Cerebellar nuclear complex (tissue), 1 donor: Measurements from ENCODE around the gene DUSP16.
"Not testable (repeated sequence)": the region's sequence is repeated elsewhere in the genome, so short reads cannot be mapped to it uniquely, and the experiment has no call there.

Experiments used
- DNase-seq, 2 experiments: peaks; one replicate each; lab custom pipeline; 2025; lab: John Stamatoyannopoulos, UW

The DUSP16 gene

DNA sequence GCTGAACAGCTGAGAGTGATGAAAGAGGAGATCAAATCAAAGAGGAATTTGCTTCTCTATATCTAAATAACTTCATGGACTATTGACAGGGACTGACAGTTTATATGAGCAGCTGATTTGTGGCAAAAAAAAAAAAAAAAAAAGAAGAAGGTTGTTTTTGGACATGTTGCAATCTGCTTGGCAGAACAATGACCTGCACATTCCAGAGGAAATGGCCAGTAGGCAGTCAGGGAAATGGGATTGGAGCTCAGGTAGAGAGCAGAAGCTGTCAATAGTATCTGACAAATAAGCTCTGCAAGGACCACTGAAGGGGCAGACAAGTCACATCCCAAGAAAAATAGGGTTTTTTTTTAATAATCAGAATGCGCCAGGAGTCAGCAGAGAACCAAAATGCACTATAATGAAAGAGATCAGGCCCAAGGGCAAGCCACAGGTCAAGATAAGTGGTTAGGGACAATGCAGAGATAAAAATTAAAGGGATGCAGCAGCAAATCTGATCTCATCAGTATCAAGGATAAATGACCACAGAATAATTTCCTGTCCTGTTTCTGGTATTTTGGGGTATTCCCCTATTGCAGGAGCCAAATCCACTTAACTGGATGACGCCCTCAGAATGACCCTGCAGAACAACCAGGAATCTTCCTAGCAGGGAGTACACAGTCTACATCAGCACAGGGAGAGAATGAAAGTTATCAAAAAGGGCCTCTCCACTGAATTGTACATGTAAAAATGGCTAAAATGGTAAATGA lies 22.6 kb upstream of the DUSP16 start:
- no peak for DNase-seq

DNA sequence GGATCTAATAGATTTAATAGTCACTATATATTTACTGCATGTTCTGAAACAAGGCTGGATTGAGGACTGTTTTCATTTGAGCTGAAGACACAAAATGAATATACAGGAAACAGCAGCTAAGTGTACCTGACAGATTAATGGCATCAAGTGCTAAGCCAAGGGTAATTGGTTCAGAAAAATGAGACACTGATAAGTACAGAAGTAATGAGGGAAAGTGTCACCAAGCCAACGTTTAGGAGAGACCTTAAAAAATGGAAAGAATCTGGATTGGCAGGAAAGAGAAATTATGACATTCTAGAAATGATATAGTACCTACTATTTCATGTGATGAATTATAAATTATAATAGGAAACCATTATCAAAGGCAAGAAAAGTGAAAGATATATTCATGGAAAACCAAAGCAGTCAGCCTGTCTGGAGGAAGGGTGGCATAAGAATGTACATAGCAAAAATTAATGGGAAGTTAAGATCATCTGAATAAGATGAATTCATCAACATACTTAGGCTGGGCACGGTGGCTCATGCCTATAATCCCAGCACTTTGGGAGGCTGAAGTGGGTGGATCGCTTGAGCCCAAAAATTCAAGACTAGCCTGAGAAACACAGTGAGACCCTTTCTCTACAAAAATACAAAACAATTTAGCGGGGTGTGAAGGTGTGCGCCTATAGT lies 21.0 kb upstream of the DUSP16 start:
- no peak for DNase-seq

DNA sequence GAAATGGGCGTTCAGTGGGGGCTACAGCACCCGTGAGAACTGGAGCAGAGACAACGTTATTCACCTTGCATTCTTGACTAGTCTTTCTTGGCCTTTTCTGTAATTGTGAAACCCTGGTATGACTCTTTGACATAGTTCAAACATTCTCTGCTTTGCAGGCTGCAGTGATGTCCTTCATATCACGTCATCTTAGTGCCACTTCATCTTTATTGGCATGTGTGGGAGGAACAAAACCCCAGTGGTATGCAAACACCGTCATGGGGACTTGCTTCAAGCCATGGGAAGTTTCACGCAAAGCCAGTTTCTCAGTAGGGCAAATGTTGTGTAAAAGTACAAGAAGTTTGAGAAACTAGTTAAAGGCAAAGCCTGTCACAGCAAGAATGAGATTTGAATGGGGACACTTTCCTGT lies 20.2 kb upstream of the DUSP16 start:
- no peak for DNase-seq

DNA sequence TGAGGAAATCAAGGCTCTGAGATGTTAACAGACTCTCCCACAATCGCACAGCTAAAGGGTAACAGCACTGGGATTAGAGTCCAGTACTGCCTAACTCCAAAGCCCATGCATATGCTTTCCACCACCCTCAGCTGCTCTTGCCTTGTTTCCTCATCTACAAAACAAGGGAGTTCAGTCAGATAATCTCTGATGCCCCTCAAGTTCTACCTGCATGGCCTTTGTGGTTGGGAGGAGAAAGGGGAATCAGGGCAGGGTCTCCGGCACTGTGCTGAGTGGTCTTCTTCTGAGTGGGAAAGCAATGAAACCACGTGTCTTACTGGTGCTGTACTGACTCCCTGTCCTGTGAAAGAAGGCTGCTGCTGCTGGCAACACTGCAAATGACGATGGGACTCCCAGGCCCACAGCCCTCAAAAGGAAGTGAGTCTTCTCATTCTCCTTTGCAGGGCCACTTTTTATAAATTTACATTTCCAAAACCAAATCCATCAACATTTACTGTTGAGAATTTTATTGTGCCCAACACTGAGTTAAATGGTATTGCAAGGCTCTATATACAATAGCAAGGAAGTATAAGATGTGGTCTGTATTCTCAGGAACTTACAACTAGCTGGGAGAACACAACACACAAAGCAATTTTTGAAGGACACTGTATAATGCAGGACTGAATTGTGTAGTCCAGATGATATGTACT lies 19.7 kb upstream of the DUSP16 start:
- no peak for DNase-seq

DNA sequence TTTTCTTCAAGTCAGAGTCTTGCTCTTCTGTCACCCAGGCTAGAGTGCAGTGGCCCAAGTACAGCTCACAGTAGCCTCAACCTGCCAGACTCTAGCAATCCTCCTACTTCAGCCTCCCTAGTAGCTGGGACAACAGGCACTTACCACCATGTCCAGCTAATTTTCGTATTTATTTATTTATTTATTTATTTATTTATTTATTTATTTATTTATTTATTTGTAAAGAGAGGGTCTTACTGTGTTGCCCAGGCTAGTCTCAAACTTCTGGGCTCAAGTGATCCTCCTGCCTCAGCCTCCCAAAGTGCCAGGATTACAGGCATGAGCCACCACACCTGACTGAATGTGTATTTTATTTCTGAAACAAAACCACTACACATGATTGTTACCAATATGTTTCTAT lies 18.1 kb upstream of the DUSP16 start:
- not testable (repeated sequence) for DNase-seq

DNA sequence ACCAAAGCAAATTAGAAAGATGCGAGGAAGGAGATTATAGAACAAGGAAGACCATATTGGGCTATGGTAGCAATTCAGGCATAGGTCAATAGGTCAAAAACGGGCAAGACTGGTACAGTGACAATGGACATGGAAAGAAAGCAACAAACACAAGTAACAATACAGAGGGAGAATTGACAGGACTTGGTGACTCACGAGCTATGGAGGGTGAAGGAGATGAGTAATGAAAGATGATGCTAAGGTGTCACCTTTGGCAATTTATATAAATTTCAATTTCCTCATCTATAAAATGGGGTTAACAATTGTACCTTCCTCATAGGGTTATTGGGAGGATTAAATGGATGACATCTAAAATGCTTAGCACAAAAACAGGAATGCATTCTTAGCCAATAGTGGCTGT lies 15.1 kb upstream of the DUSP16 start:
- no peak for DNase-seq

DNA sequence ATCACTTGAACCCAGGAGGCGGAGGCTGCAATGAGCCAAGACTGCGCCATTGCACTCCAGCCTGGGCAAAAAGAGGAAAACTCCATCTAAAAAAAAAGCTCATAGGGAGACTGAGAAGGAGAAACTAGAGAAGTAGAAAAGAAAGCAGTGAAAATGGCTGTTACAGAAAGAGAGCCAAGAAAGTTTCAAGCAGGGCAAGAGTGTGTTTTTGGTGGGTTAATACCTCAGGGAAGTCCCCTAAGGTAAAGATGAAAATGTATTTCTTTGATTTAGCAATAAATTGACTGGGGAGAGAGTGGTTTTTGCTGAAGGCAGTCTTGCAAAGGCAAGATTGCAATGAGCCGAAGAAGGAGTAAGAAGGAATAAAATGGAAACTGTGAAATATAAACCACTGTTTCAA lies 10.0 kb upstream of the DUSP16 start:
- DNase-seq, result no peak

DNA sequence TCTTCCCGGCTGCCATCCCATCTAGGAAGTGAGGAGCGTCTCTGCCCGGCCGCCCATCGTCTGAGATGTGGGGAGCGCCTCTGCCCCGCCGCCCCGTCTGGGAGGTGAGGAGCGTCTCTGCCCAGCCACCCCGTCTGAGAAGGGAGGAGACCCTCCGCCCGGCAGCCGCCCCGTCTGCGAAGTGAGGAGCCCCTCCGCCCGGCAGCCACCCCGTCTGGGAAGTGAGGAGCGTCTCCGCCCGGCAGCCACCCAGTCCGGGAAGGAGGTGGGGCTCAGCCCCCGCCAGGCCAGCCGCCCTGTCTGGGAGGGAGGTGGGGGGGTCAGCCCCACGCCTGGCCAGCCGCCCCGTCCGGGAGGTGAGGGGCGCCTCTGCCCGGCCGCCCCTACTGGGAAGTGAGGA lies 3.3 kb upstream of the DUSP16 start:
- DNase-seq, result not testable (repeated sequence)

DNA sequence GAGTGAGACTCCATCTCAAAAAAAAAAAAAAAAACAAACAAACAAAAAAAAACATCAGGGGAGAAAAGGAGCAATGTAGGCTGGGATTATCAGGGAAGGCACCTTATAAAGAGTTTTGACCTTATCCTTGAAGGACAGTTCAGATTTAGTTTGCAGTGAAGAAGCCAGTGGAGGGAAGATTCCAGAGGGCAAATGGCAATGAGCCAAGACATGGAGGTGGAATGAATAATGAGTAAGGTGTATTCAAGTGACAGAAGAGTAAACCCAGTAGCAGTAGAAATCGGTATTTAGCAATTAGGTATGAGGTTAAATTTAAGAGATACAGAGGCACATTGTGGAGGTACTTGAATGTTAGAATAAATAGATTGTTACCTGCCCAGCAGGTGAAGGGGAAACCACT lies 2.2 kb upstream of the DUSP16 start:
- DNase-seq, result no peak

DNA sequence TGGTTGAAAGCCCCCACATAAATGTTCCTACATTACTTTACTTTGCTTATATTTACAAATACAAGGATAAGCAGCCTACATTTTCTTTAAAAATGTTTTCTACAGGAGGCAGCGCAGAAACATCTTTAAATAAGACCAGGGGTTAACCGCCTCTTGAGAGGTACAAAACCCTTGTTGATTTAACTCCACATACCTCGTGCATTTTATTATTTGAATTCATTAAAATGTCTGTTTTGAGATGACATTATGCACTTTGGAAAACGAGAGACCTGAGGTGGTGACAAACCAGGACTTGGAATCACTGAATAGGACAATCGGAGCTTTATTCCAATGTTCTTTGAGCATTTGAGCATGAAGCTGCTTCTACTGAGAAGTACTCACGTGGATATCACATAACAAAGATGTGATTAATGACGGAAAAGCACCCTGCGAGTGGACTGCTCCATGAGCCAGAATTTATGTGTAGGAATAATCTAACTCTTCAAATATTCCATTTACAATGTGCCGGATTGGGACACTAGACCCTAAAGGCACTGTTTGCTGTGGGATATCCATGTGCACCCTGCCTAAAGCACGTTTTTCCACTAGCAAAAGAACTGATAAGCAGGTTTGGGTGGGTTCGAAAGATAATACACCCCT lies 746 bp upstream of the DUSP16 start:
- no peak for DNase-seq

DNA sequence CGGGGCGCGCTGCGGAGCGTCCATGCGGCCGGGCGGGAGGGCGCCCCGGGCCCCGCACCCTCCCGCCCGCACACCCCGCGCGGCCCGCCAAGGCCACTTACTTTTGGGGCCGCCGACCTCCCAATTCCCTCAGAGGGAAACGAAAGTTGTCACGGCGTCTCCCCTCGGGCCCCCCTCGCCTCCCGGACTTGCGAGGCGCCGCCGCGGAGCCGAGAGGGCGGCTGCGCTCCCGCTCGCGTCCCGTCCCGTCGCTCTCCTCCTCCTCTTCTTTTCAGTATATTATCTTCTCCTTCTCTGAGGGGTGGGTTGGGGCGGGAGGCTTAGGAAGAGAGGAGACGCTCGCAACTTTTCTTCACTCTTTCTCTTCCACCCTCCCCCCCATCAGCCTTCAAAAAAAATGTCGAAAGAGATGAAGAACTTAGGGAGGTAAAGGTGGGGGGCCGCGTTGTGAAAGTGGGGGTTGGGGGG lies 613 bp downstream of the DUSP16 start:
- DNase-seq, result no peak

DNA sequence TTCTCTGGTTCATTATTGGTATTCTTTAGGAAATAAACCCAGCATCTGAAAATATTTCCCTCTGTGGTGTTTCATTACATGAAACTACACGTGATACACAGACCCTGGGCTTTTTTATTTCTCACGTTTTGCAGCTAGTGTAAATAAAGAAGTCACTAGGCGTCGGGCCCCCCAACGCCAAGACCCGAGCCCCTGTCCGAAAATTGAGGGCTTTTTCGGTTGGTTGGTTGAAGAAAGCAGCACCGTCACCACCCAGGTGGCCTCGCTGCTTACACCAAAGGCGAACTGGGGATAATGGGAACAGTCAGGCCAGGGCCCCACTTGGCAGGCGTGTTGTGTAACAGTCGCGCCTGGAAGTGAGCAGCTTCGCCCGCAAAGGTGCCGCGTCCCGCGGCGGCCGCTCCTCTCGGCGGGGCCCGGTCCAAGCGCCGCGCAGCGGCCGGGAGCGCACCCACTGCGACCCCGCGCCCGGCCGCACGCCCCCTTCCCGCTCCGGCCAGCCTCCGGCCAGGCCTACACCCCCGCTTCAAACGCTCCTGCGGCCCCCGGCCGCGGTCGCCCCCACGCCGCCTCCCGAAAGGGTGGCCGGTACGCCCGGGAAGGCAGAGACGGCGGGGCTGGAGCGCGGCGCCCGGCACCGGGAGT lies 1.2 kb downstream of the DUSP16 start:
- DNase-seq, result peak in 1 of 2 experiments; percentile 61

DNA sequence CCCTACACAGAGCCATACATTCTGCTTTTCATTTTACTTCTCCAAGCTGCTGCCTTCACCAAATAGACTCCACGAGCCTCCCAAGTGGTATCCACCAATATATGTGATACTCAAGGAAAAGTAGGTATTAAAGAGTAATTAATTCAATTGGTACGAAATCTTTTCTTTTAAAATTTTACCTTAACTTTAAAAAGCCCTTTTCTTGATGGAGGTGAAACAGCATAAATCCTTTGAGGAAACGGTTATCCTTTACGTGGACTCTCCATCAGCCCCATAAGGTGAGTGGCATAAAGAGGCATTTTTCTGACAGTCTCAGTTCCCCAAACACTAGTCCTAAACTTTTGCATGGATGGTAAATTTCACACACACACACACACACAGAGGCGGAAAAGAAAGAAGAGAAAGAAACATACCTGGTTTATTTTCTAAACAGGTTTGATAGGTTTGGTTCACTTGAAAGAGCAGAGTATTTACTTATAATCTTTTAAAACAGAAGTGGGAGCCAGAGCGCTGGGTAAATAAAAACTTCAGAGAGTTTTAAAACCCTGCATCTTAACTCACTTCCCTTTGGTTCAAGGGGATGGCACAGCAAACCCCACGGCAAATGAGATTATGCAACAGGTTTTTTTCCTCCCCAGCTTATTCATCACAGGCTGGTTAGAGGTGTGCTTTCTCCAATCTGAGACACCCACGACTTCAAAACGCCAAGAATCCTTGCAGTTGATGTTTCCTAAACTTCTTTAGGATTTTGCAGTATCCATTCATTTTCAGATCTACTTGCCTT lies 1.9 kb downstream of the DUSP16 start:
- peak in 1 of 2 experiments; percentile 61 for DNase-seq

DNA sequence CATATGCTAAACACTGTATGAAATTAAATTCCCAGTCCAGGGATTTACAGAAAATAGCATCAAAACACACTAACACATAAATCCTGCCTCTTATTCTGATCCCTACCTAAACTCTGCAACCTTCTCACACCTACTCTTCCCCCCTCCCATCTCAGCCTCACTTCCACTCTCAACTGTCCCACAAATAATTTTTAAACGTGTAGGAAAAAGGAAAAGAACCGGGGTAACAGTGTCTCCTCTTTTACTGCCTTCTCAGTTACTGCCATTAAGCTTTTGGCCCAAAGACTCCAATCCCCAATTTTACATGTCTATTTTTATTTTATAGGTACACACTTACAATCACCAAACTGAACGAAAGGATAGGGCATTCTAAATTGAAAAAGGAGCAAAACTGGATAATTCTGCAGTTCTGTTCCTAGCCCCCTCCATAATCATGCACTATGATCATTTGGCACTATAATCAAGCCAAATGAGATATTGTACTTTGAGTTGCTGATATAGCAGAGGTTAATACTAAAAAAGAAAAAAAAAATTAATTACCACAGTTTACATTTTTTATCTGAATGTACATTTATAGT lies 2.9 kb downstream of the DUSP16 start:
- no peak for DNase-seq

DNA sequence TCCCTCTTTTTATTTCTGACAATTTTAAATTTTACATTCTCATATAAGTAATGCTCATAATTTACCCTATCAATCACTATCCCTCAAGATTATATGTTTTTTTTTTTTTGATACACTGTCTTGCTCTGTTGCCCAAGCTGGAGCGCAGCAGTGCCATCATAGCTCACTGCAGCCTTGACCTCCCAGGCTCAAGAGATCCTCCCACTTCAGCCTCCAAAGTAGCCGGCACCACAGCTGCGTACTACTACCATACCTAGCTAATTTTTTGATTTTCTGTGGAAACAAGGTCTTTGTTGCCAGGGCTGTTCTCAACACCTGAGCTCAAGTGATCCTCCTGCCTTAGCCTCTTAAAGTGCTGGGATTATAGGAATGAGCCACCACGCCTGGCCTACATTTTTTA lies 4.4 kb downstream of the DUSP16 start:
- DNase-seq, result no peak

DNA sequence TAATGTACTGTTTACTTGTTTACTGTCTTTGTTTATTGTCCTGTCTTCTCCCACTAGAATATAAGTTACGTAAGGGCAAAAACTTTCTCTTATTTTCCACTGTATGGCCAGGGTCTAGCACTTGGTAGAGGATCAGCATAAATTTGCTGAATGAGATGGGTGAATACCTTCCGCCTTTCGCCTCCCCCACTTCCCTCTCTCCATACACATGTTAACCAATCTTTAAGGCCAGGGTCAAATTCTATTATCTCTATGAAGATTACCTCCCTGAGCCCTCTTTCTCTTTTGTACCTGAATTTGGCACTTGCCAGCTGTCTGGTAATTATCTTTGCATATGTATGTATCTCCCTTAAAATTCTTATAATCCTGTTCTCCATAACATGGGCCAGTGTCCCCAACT lies 4.9 kb downstream of the DUSP16 start:
- no peak for DNase-seq

DNA sequence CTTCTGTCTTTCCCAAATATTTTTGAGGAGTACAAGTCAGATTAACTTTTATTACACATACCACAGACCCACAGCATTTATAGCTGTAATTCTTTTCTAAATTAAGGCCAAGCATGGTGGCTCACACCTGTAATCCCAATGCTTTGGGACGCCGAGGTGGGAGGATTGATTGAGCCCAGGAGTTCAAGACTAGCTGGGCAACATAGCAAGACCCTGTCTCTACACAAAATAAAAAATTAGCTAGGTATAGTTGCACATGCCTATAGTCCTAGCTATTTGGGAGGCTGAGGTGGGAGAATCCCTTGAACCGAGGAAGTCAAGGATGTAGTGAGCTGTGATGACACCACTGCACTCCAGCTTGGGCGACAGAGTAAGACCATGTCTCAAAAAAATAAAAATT lies 7.0 kb downstream of the DUSP16 start:
- DNase-seq, result no peak

DNA sequence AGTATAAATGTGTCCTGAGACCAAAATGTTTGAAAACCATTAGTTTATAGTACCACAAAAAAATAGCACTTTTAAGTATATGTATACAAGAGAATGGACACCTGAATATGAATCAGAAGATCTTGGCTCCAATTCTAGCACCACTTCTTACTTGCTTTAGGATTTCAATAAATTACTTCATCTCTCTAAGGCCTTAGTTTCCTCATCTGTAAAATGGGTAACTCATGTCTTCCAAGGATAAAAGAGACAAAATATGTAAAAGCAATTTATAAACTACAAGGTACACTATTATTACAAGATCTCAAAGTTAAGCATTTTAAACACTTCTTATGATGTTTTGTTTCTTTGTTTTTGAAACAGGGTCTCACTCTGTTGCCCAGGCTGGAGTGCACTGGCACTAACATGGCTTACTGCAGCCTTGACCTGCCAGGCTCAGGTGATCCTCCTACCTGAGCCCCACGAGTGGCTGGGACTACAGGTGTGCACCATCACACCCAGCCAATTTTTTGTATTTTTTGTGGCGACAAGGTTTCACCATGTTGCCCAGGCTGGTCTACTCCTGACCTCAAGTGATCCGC lies 9.4 kb downstream of the DUSP16 start:
- DNase-seq, result no peak

DNA sequence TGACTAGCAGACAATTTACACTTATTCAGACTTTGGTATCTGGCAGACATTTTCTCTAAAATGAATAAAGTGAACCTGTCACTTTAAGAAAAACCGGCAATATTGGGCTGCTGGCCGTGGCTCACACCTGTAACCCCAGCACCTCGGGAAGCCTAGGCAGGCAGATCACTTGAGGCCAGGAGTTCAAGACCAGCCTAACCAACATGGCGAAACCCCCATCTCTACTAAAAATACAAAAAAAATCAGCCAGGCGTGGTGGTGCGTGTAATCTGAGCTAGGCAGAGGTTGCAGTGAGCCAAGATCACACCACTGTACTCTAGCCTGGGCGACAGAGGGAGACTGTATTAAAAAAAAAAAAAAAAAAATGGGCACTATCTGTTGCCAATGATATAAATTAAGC lies 11.5 kb downstream of the DUSP16 start:
- no peak for DNase-seq

DNA sequence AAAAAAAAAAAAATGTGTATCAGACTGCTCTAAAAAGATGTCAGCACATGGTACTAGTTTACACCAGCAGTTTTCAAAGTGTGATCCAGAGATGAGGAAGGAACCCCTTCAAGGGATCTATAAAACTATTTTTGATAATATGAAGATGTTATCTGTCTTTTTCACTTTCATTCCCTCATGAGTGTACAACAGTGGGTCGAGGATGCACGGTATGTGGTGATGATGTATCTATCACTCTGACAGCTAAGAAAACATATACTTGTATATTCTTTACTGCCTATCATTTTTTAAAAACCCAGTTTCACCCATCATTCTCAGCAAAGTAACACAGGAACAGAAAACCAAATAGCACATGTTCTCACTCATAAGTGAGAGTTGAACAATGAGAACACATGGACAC lies 12.4 kb downstream of the DUSP16 start:
- no peak for DNase-seq

DNA sequence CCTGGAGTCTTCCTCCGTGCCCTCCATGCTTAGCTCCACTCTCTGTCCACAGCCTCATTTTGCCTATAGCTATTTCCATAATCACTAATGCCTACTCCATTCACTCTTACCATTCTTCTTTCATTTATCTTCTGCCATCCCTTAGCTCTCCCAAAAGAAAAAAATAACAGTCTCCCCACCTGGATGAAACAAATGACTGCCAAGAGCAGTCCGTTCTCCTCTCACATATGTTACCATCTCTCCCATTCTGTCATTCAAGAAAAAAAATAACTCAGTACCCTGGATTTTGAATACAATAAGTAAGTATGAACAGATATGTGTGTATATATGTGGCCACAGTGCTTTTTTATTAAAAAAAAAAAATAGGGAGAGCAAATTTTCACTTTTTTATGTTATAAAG lies 13.2 kb downstream of the DUSP16 start:
- DNase-seq, result no peak
